Stimulated activated CD8-positive, alpha-beta memory T cell treated with anti-CD3 and anti-CD28 coated beads, Interleukin-4, amount 100 ng/mL, for 48 hours (primary cell): ENCODE results near the gene CLSTN2.

Experiments
- DNase-seq: peaks from one replicate; pipeline ENCODE4 v3.0.0-alpha.2; 2020

Gene CLSTN2

DNA sequence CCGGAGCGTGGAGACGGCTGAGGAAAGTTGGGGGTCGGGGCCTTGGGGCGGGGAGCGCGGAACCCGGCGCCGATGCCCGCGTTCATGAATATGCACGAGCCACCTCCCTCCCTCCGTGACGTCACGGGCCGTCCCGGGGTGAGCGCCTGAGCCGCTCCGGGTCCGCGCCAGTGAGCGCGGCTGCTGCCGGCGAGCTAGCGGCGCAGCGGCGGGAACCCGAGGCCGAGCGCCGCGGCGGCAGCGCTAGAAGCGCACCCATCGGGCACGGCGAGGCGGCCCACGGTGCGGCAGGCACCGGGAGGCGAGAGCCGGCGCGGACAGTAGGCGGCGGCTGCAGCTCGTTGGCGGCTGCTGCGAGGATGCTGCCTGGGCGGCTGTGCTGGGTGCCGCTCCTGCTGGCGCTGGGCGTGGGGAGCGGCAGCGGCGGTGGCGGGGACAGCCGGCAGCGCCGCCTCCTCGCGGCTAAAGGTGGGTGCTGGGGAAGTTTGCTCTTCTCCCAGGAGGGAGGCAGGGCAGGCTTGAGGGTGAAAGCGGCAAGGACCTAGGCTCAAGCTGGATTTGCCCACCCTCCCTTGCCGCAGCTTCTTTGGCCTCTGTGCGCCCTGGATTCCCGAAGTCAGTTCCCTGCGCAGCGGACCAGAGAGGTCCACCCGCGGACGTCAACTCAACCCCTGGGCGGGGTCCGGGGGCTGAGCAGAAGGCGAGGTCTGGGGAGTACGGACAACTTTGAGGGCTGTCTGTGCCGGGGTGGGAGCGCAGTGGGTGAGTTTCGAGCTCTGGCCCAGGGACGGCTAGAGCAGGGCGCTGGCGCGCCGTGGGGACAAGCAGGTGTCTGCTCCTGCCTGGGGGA, at the start of gene CLSTN2:
CLSTN2 (plus strand) TSS at position 170 of the 850 bp plus-strand sequence.
- DNase-seq = peak; percentile 54

DNA sequence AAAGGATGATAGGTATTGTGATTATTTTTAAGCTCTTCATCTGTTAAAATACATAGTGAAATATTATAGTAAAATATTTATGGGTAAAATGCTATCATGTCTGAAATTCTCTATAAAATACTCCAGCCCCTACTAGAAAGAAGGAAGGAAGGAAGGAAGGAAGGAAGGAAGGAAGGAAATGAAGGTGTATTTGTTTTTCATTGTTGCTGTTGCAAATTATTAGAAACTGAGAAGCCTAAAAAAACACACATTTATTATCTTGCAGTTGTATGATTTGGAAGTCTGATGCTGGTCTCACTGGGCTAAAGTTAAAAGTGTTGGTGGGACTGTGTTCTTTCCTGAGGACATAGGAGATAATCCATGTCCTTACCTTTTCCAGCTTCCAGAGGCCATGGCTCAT, 47.6 kb upstream of the CLSTN2 start:
- no peak for DNase-seq

- DNase-seq = no peak
These were observed 46.3 kb upstream of the CLSTN2 start for GRCh38 chr3:139888561-139889140.

DNA sequence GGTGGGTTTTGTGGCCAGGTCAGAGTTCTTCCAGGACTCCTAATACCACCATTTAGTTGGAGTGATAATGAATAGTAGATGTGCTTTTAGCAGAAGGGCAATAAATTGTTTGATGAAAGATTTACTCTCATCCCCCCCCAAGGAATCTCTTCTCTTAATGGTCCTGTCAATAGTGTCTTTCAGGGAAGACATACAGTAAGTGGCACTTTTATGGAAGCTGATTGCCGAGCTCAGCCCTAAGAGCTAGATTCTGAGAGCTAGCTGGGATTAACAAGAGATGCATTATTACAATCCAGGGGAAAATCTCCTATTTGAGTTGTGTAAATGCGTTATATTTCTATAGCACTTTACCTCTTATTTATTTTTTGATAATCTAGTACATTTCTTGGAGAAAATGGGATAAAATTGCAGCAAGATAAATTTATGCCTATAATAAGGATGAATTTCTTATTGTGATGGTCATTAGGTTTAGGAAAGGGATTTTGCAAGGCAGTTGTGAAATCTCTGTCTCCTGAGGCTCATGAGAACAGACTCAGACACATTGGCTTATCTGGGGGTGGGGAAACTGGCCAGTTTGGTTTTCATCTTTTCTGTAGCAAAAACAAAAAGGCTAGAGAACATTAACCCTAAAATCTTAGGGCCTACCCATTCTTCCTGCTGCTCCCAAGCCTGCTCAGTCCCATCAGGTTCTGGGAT, 41.6 kb upstream of the CLSTN2 start:
- DNase-seq = no peak

GRCh38 chr3:139893963-139894642, 40.9 kb upstream of the CLSTN2 start:
- no peak for DNase-seq

GRCh38 chr3:139894643-139894989, 40.4 kb upstream of the CLSTN2 start:
- DNase-seq = no peak

DNA sequence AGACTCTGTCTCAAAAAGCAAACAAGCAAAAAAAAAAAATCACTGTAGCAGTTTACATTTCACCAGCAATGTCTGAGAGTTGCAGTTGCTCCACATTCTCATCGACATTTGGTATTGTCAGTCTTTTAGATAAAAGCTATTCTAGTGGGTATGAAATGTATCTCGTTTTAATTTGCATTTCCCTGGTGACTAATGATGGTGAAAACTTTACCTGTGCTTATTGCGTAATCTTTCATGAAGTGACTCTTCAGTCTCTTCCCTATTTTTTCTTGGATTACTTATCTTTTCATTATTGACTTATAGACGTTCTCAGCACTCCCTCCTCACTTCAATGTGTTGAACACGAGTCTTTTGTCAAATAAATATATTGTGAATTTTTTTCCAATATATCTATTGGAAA, 37.2 kb upstream of the CLSTN2 start:
- no peak for DNase-seq

DNA sequence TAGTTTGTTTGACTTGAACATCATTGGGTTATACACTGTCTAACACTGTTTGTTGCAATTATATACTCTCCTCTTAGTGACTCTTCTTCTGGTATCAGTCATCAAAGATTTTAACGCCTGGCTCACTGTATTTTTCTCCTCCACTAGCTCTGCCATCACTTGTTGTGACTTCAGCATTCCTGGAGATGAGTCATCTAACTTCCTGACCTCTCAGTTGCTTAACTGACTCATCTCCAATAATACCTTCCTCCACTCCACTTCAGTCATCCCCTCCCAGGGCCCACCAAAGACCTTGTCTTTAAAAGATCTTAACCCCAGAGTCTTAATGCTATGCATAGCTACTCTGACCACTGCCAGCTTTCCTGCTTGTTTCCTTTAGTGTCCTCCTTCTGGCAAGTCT, 28.6 kb upstream of the CLSTN2 start:
- no peak for DNase-seq

DNA sequence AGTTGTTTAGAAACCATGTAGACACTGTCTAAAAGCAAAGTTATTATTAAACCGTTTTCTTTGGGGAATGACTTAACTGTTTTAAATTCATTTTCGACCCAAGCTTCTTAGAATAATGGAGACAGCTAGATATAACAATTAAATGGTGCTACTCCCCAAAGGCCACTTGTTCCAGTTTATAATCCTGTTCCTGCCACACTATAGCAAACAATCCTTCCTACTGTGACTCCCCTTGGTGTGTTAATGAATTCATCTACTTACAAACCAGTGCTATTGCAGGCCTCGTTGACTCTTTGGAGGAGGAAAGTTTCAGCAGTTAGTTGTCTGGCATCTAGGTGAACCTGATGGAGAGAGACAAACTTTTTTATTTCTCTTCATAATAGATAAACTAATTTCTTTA, 25.2 kb upstream of the CLSTN2 start:
- DNase-seq = no peak

DNA sequence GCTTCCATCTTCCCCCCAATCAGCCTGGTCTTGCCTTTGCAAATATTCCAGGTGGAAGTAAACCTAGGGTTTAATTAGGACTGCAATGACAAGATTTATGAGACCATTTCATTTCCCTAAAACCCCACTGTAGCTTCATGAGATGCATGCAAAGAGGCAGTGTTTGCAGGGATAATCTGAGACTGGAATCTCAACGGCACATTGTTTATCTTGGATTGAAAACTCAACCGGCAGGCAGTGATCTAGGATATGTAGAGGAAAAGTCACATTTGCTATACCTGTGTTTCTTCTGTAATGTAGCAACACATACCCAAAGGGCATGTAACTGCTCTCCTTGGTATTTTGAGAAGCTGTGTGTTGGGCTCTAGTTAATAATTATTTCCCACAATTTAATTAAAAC, 18.7 kb upstream of the CLSTN2 start:
- no peak for DNase-seq

DNA sequence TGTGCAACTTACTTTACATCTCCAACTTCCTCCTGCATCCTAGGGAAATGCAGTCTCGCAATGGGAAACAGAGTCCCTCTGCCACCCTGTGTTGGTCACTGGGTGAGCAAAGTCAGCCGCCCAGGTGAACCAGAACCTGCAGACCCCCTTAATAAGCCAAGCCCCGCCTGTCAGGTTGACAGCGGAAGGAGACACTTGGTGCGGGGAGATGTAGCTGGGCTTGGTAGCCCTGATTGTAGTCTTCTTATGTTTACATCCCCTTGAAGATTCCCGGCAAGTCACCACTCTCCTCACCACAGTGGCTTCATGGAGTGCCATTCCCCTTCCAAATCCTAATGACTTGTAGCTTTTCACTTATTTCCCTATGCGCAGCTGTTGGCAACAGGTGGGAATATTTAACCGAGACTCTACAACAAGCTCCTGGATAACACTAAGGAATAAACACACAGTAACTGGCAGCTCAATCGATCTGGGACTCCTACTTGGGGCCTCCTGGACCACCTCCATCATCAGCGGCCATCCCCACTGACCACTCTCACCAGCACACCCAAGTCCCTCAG, 17.7 kb upstream of the CLSTN2 start:
- no peak for DNase-seq

DNA sequence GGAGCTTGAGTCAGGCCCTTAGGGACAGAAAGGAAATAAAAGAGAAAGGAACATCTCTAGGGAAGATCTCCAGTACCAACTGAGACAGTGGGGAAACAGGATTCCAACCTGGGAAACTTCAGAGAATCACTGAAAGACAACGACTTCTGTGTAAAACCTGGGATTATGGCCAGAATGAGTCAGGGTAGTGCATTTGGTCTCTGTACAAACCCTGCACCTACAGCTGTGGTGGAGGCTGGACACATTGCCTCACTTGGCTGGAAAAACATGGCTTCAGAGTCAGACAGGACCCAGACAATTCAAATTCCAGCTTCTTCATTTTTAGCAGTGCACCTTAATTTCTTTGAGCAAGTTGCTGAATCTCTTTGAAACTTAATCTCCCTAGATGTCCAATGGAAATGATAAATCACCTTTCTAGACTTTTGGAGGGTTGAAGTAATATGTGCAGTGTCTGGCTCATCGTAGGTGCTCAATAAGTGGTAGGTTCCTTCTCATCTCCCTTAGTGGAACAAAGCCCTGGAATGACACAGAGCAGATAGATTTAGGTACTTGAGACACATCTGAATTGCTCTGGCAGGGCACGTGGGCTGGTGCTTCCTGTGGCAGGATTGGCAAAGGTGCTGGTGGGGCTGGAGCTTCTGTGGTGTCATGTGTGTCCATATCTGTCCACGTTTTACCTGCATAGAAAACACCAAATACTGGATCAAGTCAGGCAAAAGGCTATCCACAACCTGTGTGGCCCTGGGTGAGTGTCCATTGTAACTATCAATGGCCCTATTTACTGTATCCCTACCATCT, 6.1 kb upstream of the CLSTN2 start:
- DNase-seq = no peak

GRCh38 chr3:139930211-139930610, 4.8 kb upstream of the CLSTN2 start:
- no peak for DNase-seq

DNA sequence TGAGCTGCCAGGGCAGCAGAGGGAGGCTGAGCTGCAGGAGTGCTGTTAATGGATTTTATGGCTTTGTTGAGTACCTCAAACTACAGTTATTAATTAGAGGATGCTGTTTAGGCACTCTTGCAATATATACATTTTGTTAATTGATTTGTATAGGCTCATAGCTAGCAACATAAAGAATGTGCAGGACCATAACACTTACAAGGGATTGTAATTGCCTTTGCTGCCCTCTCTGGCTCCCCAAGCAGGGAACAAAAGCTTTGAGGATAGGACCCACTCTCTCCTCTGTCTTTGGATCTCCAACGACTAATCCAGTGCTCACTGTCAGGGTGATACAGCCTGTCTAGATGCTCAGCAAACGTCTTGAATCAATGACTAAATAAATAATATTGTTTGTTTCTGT, 1.2 kb upstream of the CLSTN2 start:
- no peak for DNase-seq

DNA sequence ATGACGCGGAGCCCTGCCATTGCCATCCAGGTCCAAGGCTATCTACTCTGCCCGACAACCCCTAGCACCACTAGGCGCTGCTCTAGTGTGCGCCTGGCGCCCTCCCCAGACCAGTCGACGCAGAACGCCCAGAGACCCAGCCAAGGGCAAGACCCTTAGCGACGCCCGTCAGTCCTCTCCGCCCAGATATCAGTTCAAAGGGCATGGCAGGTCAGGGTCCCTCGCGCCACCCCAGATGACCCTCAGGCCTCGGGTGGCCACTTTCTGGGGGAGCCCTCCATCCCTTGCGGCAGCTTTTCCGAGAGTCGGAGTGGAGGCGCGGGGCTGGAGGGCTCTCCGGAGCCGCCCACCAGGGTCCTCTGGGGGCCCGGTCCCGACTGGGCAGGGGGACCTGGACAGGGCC, 371 bp upstream of the CLSTN2 start:
- DNase-seq = no peak

GRCh38 chr3:139935866-139936817, 1.2 kb downstream of the CLSTN2 start:
- no peak for DNase-seq

GRCh38 chr3:139937674-139938279, 2.8 kb downstream of the CLSTN2 start:
- peak; percentile 32 for DNase-seq

GRCh38 chr3:139939681-139940190, 4.8 kb downstream of the CLSTN2 start:
- no peak for DNase-seq

- DNase-seq = no peak
These were observed 5.6 kb downstream of the CLSTN2 start for GRCh38 chr3:139940622-139941021.

DNA sequence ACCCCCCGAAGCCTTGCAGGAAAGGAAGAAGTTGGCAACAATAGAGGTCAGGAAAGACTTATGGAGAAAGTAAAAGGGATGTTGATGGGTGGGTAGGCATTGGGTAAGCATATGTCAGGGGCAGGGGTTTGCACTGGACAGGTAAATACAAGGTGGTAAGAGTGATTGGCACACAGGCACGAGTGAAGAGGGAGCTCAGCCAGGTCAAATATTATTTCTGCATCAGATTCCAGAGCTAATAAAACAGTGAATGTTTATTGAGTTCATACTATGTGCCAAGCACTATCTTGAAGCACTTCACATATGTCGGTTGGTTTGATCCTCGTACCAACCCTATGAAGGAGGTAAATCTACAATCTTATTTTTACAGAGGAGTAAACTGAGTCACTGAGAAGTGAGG, 6.6 kb downstream of the CLSTN2 start:
- DNase-seq = no peak
